Brain microvascular endothelial cell (primary cell): ENCODE data around the gene HAUS5.

ENCODE experiments used
- DNase-seq: peaks from one replicate; pipeline ENCODE4 v3.0.0-alpha.2; 2020
- H3K27ac ChIP-seq: fragments of 250-450 bp; sonication (Bioruptor Pico); 2 replicates; pipeline ENCODE4 v1.5.1; 2020; ENCODE audit warnings: mild to moderate bottlenecking, moderate library complexity
- H3K27me3 ChIP-seq: fragments of 250-450 bp; sonication (Bioruptor Pico); replicated peaks from 2 replicates; pipeline ENCODE4 v1.5.1; 2020; ENCODE audit warnings: mild to moderate bottlenecking
- H3K36me3 ChIP-seq: fragments of 250-450 bp; sonication (Bioruptor Pico); replicated peaks from 2 replicates; pipeline ENCODE4 v1.5.1; 2020; ENCODE audit warnings: mild to moderate bottlenecking
- H3K4me3 ChIP-seq: 2 replicates; pipeline ENCODE4 v1.5.1; 2011; ENCODE audit warnings: low read depth, mild to moderate bottlenecking, control low read depth, low read length, moderate library complexity
- in situ Hi-C: cut with HindIII; loops from 2 replicates; pipeline ENCODE4 v1.10.0; 2017; ENCODE audit warnings: low sequenced_read_pairs, low pct_ligation_motif_present
- TF ChIP-seq, protein P1 (sequence below): IDR thresholded peaks from 2 replicates; pipeline ENCODE4 v1.5.1; 2011; ENCODE audit warnings: low read depth, mild to moderate bottlenecking, moderate library complexity, low read length, control low read depth, inconsistent platforms; ENCODE audit errors: missing control alignments

Gene HAUS5

DNA sequence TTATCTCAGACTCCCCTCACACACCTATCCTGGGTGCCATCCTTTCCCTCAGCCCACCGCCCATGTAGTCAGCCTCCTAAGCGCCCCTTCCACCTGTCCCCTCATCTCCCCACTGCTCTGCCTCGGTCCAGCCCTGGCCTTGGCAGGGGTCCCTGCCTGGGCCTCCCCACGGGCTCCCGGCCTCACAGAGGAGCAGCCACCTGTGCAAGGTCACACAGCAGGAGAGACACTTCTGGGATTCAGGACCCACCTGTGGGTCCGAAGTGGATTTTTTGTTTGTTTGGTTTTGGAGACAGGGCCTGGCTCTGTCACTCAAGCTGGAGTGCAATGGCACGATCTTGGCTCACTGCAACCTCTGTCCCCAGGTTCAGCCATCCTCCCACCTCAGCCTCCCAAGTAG is 53.1 kb downstream of the HAUS5 start:
- DNase-seq, result no peak
- Histone ChIP-seq H3K4me3 (no peak overlapping the region), H3K27ac (no peak overlapping the region), H3K27me3 (no peaks in the 10 kb centered on the region), H3K36me3 (no peaks in the 10 kb centered on the region)
- in situ Hi-C loops, result no loop called here
- TF ChIP-seq, protein P1, sequence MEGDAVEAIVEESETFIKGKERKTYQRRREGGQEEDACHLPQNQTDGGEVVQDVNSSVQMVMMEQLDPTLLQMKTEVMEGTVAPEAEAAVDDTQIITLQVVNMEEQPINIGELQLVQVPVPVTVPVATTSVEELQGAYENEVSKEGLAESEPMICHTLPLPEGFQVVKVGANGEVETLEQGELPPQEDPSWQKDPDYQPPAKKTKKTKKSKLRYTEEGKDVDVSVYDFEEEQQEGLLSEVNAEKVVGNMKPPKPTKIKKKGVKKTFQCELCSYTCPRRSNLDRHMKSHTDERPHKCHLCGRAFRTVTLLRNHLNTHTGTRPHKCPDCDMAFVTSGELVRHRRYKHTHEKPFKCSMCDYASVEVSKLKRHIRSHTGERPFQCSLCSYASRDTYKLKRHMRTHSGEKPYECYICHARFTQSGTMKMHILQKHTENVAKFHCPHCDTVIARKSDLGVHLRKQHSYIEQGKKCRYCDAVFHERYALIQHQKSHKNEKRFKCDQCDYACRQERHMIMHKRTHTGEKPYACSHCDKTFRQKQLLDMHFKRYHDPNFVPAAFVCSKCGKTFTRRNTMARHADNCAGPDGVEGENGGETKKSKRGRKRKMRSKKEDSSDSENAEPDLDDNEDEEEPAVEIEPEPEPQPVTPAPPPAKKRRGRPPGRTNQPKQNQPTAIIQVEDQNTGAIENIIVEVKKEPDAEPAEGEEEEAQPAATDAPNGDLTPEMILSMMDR, result no peak

DNA sequence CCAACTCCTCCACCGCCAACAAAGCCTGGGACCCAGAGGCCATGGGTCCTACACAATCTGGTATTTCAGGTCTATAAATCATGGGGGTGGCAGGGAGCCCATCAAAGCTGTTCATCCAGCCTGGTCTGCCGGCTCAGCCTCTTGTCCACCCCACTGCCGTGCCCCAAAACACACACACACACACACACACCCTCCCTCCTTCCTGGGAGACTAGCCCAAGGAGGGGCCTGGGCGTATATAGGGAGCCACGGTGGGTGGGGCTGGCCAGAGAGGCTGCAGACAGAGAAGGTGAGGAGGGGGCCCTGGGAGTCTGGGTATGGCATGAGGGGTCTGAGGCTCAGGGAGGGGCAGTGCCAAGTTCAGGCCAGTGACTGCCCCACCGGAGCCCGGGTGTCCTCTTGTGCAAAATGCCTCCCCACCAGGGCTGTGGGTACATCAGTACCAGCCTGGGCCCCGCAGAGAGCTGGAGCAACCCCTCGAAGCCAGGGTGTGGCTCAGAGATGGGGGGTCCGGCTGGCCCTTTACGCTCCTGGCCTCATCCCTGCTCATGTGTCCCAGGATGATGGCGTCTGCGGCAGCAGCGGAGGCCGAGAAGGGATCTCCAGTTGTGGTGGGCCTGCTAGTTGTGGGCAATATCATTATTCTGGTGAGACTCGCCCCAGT is 53.8 kb downstream of the HAUS5 start, which contains the start of gene UPK1A:
Gene UPK1A (plus strand): TSS at position 267 of the 663 bp plus-strand sequence. CDS start 296 bp downstream, at position 563.
- no peak within 1 kb of the TSS for H3K4me3 ChIP-seq
- in situ Hi-C loops, result no loop called here
- no peak within 1 kb of the TSS for H3K27ac ChIP-seq
- TF ChIP-seq, protein P1, result no peak
- no peaks in the 10 kb centered on the region for H3K36me3 ChIP-seq
- no peaks in the 10 kb centered on the region for H3K27me3 ChIP-seq
- DNase-seq, result no peak

DNA sequence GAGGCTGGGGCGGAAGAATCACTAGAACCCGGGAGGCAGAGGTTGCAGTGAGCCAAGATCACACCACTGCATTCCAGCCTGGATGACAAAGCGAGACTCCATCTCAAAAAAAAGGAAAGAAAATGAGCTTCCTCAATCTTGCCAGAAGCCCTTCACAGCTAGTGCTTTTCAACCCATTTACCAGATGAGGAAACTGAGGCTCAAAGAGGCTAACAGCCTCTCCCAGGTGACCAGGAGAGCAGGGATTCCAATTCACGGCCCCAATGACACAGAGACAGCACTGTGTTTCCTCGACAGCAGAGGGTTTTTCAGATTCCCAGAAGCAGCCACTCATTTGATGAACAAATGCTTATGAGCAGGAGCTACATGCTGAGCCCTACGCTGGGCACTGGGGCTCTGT is 57.0 kb downstream of the HAUS5 start:
- H3K27me3 ChIP-seq, result no peaks in the 10 kb centered on the region
- in situ Hi-C loops, result no loop called here
- H3K36me3 ChIP-seq, result no peaks in the 10 kb centered on the region
- no peak overlapping the region for H3K27ac ChIP-seq
- TF ChIP-seq, protein P1, result no peak
- no peak overlapping the region for H3K4me3 ChIP-seq
- DNase-seq, result no peak

DNA sequence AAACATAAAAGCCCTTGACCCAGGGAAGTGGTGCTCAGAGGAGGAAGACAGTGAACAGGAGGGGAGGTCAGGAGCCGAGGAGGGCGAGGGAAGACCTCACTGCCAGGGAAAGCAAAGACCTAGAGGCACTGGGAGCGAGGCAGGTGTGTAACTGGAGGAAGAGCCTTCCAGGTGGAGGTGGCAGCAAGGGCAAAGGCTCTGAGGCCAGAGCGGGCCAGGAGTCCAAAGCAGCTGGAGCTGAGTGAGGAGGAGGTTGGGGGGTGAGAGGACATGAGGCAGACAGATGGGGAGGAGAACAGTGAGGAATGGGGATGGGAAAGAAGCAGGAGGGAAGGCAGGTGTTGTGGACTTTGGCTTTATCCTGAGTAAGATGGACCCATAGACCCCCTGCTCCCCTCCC is 57.4 kb downstream of the HAUS5 start:
- TF ChIP-seq, protein P1, result no peak
- H3K36me3 ChIP-seq, result no peaks in the 10 kb centered on the region
- no peak for DNase-seq
- H3K27ac ChIP-seq, result no peak overlapping the region
- in situ Hi-C loops, result no loop called here
- H3K27me3 ChIP-seq, result no peaks in the 10 kb centered on the region
- H3K4me3 ChIP-seq, result no peak overlapping the region

DNA sequence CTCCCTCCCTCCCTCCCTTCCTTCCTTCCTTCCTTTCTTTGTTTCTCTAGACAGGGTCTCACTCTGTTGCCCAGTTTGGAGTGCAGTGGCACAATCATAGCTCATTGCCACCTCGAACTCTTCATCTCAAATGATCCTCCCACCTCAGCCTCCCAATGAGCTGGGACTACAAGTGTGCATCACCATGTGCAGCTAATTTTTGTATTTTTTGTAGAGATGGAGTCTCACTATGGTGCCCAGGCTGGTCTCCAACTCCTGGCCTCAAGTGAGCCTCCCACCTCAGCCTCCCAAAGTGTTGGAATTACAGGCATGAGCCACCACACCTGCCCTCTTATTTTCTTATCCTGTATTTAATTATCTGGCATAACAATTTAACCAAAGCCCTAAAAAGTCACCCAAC is 58.2 kb downstream of the HAUS5 start:
- Histone ChIP-seq H3K4me3 (no peak overlapping the region), H3K27ac (no peak overlapping the region), H3K27me3 (no peaks in the 10 kb centered on the region), H3K36me3 (no peaks in the 10 kb centered on the region)
- no peak for DNase-seq
- TF ChIP-seq, protein P1, result no peak
- in situ Hi-C loops, result no loop called here

DNA sequence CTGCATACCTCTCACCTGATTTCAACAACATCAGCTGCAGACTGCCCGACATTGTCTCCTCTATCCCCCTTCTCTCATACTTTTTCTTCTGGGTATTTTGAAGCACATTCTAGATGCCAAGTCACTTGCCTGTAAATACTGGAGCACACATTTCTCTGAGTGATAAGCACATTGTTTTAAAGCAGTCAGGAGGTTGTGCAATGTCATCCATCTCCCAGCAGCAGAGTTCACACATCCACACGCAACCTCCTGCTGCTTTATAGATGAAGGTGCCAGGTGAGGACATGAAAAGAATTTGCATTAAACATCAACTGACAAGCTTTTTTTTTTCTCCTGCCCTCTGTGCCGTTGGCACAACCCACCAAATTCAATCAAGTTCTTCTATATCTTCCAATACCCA is 59.3 kb downstream of the HAUS5 start:
- no peaks in the 10 kb centered on the region for H3K27me3 ChIP-seq
- in situ Hi-C loops, result no loop called here
- no peak overlapping the region for H3K27ac ChIP-seq
- no peak overlapping the region for H3K4me3 ChIP-seq
- H3K36me3 ChIP-seq, result no peaks in the 10 kb centered on the region
- TF ChIP-seq, protein P1, result no peak
- no peak for DNase-seq
